Measurements from ENCODE around the gene BRME1. TPM values are rescaled to one million over a fixed set of nuclear protein-coding genes. Genes with fewer than 3 reads are reported as not detected.
A peak's percentile ranks its signal among the peaks of the same experiment; 100 is the strongest.

BRME1 gene
- total and polyA plus RNA-seq, 2 of the 13 experiments (the other 11 are each of a cell fraction or from before 2014, with no cell fraction given), result 0.74 to 1.5 TPM

DNA sequence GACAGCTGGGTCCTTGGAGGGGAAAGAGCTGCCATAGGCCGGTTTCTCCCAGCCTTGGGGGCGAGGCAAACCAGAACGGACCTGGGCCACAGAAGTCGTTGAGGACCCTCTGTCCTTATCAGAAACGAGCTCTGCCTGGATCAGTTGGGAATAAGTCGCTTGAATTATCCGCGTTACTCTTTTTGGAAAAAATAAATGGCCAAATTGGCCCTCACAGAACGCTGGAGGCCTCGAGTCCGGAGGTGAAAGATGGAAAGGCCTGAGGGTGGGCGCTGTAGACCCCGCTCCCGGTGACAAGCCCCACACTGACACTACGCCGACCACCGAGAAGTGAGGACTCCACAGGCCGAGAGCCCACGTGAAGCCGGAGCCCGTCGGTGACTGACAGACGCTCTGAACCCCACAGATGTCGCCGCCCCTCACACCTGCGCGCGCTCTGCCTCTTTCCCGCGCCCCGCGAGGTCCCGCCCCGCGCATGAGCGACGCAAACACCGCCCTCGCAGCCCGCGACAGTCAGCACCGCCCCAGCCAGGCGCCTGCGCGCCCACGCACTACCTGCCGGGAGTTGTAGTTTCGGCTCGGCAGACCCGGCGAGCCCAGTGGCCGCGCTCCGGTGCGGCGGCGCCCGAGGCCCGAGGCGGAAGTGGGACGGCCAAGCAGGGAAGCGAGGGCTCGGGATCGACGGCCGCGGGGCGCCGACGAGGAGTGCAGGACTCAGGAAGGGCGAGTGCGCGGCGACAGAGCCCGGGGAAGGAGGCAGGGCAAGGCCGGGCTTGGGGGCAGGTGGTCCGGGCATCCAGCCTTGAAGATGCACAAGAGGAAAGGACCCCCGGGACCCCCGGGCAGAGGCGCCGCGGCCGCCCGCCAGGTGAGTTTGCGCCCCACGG, at the start of gene BRME1, which contains the start of gene CC2D1A (continued):
- TF ChIP-seq, protein P1, sequence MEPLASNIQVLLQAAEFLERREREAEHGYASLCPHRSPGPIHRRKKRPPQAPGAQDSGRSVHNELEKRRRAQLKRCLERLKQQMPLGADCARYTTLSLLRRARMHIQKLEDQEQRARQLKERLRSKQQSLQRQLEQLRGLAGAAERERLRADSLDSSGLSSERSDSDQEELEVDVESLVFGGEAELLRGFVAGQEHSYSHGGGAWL (CRISPR knock-in tag; IDR thresholded peaks at IDR 0.05), result peak; percentile 67
- TF ChIP-seq ZNF878 (CRISPR knock-in tag; IDR thresholded peaks at IDR 0.05) (no peak), ZFP41 (CRISPR knock-in tag; IDR thresholded peaks at IDR 0.05; ENCODE audit: borderline replicate concordance) (peak; percentile 96; the same call in 1 of the 2 replicates), ZNF331 (CRISPR knock-in tag; IDR thresholded peaks at IDR 0.05) (peak; percentile 42; the same call in 1 of the 2 replicates), KDM6A (CRISPR knock-in tag; IDR thresholded peaks at IDR 0.05; ENCODE audit: low read depth) (no peak), ZNF709 (CRISPR knock-in tag; IDR thresholded peaks at IDR 0.05) (peak; percentile 97), EHMT2 (IDR thresholded peaks at IDR 0.05; ENCODE audit: borderline replicate concordance, low read depth, low read length) (no peak), ZNF501 (CRISPR knock-in tag; IDR thresholded peaks at IDR 0.05) (0 out of 2 replicates have a peak, but pooled peaks have one; percentile 63), ZNF3 (CRISPR knock-in tag; IDR thresholded peaks at IDR 0.05) (no peak), CAMTA2 (CRISPR knock-in tag; IDR thresholded peaks at IDR 0.05; ENCODE audit: borderline replicate concordance) (peak; percentile 17; the same call in 1 of the 2 replicates), CCAR2 (optimal IDR thresholded peaks at IDR 0.05; ENCODE audit: low read depth, low read length) (no peak)
- TF ChIP-seq, protein P2, sequence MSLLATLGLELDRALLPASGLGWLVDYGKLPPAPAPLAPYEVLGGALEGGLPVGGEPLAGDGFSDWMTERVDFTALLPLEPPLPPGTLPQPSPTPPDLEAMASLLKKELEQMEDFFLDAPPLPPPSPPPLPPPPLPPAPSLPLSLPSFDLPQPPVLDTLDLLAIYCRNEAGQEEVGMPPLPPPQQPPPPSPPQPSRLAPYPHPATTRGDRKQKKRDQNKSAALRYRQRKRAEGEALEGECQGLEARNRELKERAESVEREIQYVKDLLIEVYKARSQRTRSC (CRISPR knock-in tag; IDR thresholded peaks at IDR 0.05; ENCODE audit: low read depth), result no peak; the same call in 1 of the 2 replicates
- TF ChIP-seq, protein P3, sequence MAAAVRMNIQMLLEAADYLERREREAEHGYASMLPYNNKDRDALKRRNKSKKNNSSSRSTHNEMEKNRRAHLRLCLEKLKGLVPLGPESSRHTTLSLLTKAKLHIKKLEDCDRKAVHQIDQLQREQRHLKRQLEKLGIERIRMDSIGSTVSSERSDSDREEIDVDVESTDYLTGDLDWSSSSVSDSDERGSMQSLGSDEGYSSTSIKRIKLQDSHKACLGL (CRISPR knock-in tag; IDR thresholded peaks at IDR 0.05), result peak; percentile 92
- TF ChIP-seq, protein P4, sequence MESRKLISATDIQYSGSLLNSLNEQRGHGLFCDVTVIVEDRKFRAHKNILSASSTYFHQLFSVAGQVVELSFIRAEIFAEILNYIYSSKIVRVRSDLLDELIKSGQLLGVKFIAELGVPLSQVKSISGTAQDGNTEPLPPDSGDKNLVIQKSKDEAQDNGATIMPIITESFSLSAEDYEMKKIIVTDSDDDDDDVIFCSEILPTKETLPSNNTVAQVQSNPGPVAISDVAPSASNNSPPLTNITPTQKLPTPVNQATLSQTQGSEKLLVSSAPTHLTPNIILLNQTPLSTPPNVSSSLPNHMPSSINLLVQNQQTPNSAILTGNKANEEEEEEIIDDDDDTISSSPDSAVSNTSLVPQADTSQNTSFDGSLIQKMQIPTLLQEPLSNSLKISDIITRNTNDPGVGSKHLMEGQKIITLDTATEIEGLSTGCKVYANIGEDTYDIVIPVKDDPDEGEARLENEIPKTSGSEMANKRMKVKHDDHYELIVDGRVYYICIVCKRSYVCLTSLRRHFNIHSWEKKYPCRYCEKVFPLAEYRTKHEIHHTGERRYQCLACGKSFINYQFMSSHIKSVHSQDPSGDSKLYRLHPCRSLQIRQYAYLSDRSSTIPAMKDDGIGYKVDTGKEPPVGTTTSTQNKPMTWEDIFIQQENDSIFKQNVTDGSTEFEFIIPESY (CRISPR knock-in tag; IDR thresholded peaks at IDR 0.05), result peak; percentile 31; the same call in 1 of the 2 replicates
- TF ChIP-seq, protein P5, sequence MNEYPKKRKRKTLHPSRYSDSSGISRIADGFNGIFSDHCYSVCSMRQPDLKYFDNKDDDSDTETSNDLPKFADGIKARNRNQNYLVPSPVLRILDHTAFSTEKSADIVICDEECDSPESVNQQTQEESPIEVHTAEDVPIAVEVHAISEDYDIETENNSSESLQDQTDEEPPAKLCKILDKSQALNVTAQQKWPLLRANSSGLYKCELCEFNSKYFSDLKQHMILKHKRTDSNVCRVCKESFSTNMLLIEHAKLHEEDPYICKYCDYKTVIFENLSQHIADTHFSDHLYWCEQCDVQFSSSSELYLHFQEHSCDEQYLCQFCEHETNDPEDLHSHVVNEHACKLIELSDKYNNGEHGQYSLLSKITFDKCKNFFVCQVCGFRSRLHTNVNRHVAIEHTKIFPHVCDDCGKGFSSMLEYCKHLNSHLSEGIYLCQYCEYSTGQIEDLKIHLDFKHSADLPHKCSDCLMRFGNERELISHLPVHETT (CRISPR knock-in tag; conservative IDR thresholded peaks at IDR 0.05), result peak; percentile 93
- TF ChIP-seq, protein P6, sequence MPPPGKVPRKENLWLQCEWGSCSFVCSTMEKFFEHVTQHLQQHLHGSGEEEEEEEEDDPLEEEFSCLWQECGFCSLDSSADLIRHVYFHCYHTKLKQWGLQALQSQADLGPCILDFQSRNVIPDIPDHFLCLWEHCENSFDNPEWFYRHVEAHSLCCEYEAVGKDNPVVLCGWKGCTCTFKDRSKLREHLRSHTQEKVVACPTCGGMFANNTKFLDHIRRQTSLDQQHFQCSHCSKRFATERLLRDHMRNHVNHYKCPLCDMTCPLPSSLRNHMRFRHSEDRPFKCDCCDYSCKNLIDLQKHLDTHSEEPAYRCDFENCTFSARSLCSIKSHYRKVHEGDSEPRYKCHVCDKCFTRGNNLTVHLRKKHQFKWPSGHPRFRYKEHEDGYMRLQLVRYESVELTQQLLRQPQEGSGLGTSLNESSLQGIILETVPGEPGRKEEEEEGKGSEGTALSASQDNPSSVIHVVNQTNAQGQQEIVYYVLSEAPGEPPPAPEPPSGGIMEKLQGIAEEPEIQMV (CRISPR knock-in tag; IDR thresholded peaks at IDR 0.05; ENCODE audit: low read depth), result peak; percentile 48; the same call in 1 of the 2 replicates
